NCI-H526 (cell line): ENCODE measurements around the gene NYAP2.
A peak's percentile ranks its signal among the peaks of the same experiment; 100 is the strongest.

ENCODE experiments used
- DNase-seq, 2 experiments: peaks; one replicate each; lab custom pipeline; 2025; lab: John Stamatoyannopoulos, UW

The NYAP2 gene

DNA sequence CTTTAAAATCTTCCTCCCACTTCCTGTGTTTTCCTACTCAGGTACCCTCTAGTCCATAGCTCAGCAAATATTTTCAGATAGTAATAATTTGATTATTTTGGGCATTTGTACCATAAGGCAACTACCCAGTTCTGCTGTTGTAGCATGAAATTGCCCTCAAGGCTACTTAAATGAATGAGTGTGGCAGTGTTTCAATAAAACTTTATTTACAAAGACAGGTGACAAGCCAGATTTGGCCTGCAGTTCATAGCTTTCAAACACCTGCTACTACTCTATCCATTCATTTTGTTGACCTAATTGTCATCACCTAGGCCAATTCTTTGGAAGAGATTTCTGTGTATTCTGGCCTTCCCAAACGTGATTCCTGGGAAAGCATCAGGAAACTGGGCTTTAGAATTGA is 28.9 kb downstream of the NYAP2 start:
- no peak for DNase-seq

DNA sequence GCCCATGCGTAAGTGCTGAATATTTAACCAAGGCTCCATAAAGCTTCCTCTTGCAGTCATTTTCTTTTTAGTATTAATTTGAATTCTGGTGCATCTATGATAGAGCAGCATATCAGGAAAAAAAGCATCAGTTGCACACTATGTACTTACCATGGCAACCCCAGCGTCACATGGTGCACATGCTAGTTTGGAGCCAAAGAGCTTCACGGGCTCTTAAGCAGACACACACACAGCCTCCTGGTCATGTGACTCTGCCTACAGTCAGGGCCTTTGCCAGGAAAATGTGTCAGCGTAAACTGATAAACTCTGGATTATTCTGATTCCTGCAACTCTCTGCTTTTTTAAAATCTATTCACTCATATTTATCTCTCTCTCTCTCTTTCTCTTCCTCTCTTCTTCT is 30.2 kb downstream of the NYAP2 start:
- DNase-seq: no peak

DNA sequence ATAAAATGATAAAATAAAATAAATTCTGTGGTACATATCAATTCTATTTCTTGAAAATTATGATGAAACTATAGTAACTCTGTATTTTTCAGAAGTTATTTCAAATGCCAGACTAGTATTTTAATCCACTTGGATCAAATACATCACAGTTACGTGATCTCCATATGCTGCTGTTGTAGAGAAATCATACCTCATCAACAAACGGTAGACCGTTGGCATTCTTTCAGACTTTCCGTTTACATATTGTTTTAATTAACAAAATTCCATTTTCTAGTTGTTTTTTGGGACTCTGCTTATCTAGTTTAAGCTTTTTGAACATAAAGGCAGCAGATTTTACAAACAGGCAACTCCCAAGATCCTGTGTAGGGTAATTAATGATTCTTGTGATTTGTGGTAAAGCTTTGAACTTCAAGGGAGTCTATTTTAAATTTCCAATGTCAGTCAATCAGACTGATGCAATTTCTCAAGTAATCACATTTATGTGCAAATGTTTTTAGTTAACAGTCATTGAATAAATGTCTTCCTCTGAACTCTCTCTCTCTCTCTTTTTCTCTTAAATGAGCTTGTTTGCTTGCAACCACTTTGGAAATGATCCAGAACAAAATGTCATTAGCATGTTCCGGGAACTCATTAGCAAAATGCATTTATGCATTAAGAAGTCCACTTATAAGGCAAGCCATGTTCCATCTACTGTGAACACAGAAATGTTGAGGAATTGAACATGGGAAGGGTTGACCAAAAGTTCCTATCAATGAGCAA is 31.8 kb downstream of the NYAP2 start:
- no peak for DNase-seq

DNA sequence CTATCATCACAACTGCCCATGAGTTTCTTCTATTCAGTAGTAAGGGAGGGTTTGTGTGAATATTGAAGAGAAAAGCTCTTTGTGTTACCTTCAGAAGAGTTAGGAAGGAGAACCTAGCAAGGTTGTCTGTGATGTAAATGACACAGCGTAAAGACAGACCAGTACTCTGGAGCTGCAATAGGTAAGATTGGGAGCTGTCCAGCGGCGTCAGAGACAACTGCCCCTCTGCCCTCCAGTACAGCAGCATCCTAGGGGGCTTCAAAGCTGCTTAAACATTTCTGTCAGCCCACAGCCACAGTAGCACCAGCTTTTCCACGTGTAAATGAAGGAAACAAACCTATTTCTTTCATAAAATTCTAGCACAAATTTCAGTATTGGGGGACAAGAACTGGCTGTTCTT is 34.5 kb downstream of the NYAP2 start:
- DNase-seq: no peak

DNA sequence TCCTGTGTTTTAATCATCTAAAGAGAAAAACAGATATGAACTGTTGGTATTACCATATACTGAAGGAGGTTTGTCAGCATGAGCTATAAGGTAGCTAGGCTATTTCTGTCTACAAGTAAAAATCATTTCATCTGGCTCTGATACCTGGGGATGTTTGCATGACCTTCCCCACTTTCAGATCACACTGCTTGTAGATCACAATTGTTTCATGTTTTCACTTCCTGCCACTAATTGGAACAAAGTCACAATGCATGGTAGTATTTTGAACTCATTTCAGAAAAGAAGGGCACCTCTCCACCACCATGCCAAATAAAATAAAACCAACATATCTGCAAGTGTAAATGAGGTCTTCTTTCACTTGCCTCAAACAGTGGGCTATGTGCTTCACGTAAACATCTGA is 37.8 kb downstream of the NYAP2 start:
- DNase-seq: no peak

DNA sequence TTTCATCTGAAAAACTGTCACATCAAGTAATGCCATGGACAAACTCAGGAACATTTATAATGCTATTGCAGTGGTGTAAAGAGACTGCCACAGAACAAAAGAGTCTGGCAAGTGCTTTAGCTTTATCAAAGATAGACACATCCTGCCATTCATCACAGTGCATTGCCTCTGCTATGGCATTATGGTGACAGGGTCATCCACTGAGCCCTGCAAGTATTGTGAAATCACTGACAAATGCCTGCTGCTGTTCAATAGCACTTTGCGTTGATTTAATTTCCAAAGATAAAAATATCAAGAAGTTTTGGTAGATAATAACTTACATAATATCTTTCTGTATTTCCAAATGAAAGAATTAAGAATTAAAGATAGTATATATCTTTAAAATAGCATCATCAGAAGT is 38.7 kb downstream of the NYAP2 start:
- no peak for DNase-seq

DNA sequence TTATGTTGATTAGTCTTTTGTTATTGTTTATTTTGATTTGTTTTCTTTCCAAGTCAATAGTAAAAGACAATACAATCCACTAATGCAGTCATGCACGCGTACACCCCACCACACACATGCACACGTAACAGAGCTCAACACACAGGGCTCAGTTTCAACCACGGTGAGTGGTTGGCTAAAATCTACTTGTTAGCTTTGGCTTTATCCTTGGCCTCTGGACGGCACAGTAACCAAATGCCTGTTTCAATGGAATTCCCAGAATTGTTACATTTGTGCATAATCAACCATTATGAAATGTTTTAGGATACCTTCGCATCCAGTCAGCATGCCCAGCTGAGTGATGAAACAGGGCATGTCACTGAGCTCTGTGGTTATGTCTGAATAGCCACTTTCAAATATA is 53.2 kb downstream of the NYAP2 start:
- DNase-seq: no peak

DNA sequence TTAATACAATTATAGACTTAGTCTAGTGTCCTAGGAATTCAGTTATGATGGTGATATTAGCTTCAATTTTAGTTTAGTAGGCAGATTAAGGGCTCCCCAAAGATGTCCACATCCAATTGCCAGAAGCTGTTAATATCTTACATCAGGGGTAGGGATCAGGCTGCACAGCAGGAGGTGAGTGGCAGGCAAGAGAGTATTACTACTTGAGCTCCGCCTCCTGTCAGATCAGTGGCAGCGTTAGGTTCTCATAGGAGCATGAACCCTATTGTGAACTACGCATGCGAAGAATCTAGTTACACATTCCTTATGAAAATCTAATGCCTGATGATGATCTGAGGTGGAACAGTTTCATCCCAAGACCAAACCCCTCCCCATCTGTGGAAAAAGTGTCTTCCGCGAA is 54.9 kb downstream of the NYAP2 start:
- DNase-seq: no peak

DNA sequence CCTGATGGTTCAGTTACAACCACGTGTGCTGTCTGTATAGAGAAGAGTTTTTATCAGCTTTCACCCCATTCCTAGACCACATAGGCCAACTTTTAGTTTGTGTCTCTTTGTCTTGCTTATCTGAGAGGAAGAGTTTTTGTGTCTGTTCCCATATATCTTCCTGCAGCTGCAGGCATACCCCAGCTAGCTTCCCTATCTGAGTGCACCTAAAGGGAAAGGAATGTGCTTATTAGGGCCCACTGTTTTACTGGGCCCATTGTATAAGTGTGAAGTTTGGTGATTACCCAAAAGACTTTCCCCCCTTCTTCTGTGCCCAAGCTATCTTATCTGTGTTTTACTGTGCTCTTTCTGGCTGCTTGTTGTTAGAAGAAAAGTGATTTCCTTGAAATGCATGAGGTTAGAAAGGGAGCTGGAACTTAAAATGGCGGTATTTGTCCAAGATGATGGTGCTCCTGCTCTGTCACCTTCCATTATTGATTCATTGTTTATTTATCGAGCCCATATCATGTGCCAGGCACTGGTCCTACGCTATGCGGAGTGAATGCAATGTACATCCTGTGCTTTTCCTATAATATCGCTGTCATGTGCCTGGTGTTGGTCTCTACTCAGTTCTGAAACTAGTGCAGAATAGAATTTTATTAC is 57.2 kb downstream of the NYAP2 start:
- DNase-seq: no peak

DNA sequence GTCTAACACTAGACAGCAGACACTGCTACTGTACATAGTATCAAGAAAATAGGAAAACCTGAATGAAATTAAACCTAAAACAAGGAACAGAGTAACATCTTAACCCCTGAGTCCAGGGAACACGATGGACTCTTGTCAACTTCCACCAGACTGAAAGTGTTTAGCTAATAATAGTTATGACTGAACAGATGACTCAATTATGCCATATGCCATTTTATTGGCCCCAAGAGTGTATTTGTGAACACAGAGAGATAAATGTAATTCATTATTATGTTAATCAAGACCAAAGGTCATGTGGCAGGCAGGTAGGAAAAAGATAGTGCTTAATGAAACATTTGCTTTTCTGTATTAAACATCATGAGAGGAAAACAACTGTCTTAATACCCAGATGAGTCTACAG is 58.0 kb downstream of the NYAP2 start:
- DNase-seq: no peak

DNA sequence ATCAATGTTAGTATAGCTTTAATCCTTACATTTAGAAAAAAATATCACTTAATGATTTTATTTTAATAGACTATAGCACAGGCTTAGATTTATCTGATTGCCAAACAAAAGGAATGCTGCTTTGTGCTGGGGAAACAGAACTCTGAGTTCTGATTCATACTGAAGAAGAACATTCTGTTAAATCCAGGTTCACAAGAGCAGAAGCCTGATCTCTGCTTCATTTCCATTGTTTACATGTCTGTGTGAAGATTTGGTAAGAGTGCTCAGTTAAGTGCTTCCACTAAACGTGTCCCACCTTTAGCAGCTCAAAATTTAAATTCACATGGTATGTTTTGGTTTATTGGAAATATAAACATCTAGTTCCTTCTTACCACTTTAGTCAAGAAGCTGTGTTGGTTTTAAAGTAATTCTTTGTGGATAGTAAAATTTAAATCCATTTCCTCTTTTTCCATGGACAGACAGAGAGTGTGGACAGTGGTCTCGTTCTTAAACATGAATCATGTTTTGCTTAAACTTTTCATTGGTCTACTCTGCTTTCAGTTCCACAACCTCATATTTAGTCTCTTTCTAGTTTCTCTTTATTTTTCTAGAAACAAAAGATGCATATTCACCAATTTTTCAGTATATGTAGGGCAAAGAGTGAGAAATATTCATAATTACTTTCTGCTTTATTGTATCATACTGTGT is 59.1 kb downstream of the NYAP2 start:
- no peak for DNase-seq

DNA sequence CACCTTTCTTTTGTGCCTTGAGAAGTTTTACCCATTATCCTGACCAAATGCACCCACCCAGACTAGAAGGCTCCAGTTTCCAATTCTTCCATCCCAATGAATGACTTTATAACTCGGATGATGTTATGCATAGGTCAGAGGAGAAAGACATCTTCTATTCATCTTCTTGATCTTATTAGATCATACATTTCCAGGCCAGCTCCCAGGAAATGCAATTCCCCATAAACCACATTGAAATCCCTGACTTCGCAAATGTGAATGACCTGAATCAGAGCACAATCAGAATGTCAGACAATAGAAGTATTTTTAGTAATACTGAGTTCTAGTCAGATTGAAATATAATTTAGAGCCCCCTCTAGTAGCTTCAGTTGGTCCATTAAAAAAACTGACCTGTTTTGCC is 62.9 kb downstream of the NYAP2 start:
- no peak for DNase-seq

DNA sequence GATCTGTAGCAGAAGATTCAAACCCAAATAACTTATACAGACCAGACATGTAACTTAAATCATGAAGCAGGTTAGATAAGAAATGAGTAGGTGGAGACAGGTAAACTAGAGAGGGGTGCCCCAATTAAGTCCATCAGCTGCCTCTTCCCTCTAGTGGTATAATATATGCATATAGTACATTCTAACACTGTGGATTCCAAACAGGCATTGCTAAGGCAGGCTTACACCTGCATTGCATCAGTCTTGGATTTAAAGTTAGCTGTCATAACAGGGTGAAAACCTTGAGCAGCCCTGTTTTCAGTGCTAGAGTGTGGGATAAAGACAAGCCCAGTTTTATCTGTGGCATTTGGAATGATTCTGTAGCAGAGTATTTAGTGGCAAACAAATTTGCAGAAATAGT is 63.4 kb downstream of the NYAP2 start:
- no peak for DNase-seq

DNA sequence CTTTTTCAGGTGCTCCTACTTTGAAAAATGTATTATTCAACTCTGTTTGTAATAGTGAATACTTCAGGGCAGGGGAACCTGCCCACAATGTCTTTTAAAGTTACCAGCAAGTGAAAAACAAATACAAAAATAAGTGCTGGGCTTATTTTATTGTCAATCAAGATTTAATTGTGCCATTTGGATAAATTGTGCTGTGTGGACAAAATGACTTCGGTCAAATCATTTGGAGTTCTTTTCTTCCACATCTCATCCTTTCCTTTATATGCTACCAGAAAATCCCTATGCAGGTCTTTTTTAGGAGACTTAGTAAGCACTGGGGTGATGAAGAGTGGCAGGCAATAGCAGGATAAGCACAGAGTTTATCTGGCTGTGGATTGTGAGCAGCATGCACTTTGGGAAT is 63.9 kb downstream of the NYAP2 start:
- DNase-seq: no peak

DNA sequence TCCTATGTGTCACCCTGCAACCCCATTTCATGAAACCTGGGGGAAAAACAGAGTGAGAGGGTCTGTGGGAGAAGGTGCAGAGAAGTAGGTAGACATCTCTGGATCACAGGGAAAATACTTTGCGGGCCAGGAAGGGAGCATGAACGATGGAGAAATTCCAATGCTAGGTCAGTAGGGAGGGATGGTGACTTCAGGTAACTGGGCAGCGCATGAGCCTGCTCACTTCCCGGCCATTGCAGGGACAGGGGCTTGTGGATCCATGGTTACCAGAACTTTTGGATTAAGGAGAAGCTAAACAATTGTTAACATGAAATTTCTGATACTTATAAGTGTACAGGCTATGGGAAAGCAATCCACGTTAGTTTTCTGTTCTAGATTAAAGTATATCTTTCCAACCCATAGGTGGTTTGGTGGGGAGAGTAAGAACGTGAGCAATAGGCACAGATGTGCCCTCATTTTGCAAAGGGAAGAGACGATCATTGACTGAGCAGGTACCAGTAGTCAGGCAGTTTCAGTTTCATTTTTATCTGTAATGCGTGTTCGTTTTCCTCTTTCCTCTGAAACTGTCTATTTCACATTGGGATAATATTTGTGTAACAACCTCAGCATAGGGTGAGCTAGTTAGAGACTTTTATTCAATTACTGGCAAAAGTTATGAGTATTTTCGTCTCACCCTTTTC is 65.0 kb downstream of the NYAP2 start:
- DNase-seq: no peak

DNA sequence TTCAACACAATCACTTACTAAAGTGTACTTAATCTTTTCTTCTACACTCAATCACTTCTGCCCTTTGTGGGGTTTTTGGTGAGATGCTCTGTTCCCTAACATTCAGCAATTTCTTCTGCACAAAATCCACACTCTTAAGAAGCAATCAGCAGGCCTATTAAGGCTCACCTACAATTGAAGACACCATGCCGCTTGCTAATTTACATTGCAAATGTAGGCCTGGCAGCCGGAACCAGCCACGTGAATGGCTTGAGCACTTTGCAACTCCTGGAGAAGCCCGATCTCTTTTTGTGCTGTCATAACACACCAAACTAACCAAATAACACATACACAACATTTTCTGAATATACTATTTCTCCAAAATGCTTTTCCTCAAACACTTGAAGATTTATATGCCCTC is 66.3 kb downstream of the NYAP2 start:
- DNase-seq: peak in 1 of 2 experiments; percentile 13

DNA sequence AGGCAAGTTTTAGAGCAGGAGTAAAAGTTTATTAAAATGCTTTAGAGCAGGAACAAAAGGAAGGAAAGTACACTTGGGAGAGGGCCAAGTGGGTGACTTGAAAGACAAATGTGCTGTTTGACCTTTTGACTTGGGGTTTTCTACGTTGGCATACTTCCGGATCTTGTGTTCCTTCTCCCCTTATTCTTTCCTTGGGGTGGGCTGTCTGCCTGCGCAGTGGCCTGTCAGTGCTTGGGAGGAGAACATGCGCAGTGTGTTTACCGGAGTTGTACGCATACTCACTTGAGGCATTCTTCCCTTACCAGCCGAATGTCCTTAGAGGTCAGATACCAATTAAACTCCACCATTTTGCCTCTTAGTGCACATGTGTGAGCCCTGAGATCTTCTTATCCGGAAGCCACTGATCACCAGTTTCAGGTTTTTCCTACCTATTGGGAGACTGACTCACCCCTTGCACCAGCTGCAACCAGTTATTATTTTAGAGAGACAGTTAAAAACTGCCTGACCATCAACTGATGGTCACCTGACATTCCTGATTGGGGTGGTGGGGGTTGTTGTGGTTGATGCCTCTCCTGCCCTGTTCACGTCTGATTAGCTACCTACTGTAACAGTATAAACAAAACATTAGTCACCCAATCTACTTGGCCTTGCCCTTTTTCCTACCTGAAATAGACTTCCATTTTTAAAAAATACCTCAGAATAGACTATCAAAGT is 67.5 kb downstream of the NYAP2 start:
- DNase-seq: no peak

DNA sequence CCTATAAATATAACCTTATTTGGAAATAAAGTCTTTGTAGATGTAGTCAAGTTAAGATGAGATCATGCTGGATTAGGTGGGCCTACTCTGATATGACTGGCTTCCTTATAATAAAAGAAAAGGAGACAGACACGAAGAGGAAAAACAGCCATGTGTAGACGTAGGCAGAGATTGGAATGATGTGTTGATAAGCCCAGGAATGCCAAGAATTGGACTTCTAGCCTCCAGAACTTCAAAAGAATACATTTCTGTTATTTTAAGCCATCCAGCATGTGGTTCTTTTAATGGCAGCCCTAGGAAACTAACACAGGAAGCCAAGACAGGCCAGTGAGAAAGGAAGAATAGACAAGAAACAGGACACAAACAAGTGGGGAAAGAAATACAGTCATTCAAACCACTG is 68.6 kb downstream of the NYAP2 start:
- no peak for DNase-seq

DNA sequence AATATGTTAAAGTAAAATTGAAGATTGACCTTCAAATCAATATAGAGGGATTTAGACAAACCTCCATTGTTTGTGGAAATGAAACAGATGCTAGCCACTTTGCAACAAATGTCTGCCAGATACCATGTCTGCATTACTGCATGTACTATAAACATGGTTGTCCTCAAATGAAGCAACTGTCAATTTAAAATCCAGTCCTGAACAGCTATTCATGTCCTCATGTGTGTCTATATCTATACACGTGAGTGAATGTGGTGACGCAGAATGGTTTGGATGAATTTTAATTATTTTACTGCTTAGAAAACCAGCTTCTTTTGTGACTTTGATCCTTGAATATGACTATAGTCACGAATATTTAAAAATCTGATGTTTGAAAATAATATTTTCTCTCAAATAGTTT is 71.5 kb downstream of the NYAP2 start:
- no peak for DNase-seq

DNA sequence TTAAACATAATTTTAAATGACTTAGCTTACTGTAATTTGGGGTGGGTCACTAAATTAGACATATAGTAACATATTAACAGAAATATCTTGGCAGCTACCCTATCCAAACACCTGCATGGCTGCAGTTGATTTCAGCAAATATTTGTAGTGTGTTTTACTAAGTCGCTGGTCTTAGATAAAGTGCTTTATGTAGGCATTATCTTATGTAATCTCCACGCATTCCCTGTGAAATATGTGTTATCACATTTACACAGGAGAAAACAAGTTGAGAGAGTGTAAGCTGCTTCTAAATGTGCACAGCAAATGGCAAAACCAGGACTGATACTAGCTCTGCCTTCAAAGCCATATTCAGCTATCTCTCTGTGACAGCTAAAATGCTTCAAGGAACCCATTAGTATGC is 72.0 kb downstream of the NYAP2 start:
- DNase-seq: no peak

DNA sequence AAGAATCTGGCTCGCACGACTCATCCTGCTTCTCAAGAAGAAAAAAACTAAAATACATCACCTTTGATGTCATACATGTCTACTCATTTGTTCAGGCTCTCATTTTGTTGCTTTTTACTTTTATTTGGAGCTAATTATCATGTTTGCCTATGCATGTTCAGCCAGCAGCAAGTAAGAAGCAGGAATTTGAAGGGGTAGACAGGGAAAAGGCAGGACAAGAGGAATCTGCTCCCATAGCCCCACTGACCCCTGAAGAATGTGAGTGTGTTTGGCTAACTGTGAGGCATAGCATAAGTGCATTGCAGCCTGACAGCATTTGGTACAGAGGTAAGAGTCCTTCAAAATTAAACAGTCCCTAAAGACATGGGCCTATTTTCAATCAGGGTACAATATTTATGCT is 72.7 kb downstream of the NYAP2 start:
- no peak for DNase-seq

DNA sequence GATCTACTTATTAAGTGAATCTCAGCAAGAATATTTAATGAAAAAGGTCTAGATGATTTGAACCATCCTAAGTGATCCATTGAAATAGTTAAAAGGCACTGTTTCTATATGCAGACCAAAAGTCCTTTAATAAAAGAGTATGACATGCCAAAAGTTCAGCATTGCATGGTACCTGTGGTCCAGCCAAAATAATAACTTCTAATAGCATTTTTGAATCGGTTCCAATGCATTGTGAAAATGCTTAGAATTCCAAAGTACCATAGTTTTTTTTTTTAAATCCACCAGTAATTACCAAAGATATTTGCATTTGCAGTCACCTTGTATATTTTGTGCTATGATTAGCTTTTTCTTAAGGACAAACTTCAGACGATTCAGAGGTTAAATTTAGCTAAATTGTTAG is 79.9 kb downstream of the NYAP2 start:
- no peak for DNase-seq
